ENCODE results near the gene LONP2. TPM values are rescaled to one million over a fixed set of nuclear protein-coding genes. Genes with fewer than 3 reads are reported as not detected.
"Not testable (repeated sequence)": the region's sequence is repeated elsewhere in the genome, so short reads cannot be mapped to it uniquely, and the experiment has no call there.

LONP2 gene
- polyA plus RNA-seq, 2 donors, result 16.2 to 28.6 TPM

- Histone ChIP-seq H3K36me3 (ENCODE audit: control insufficient read depth in 2 of 2, insufficient read depth in 2 of 2, low read length in 1 of 2) (peaks cover 2 to 8% of the 10 kb centered on the region in 2 donors), H3K27ac (ENCODE audit: low read depth in 2 of 2, low read length in 1 of 2) (no peak overlapping the region), H3K4me1 (ENCODE audit: control insufficient read depth in 2 of 2, insufficient read depth in 2 of 2, low read length in 1 of 2) (no peaks in the 10 kb centered on the region), H3K4me3 (ENCODE audit: low read depth in 1 of 2, low read length in 2 of 2) (no peak overlapping the region), H3K9me3 (ENCODE audit: control insufficient read depth in 2 of 2, insufficient read depth in 1 of 2, low read depth in 1 of 2, low read length in 1 of 2) (no peaks in the 10 kb centered on the region), H3K27me3 (ENCODE audit: control insufficient read depth in 1 of 2, insufficient read depth in 2 of 2, low read length in 2 of 2) (no peaks in the 10 kb centered on the region)
- 92 to 96% methylated on average over 2 of the region's 2 CpGs for WGBS, 2 donors
Measured at GRCh38 chr16:48342591-48342990, 98.5 kb downstream of the LONP2 start.

- WGBS, 2 donors, result 91 to 92% methylated on average over 20 of the region's 20 CpGs
Measured at GRCh38 chr16:48347191-48347865, 103.2 kb downstream of the LONP2 start.

GRCh38 chr16:48347980-48348379, 103.9 kb downstream of the LONP2 start:
- Histone ChIP-seq H3K4me3 (ENCODE audit: low read depth in 1 of 2, low read length in 2 of 2) (no peak overlapping the region), H3K36me3 (ENCODE audit: control insufficient read depth in 2 of 2, insufficient read depth in 2 of 2, low read length in 1 of 2) (peaks cover 0 to 16% of the 10 kb centered on the region in 2 donors), H3K27me3 (ENCODE audit: control insufficient read depth in 1 of 2, insufficient read depth in 2 of 2, low read length in 2 of 2) (no peaks in the 10 kb centered on the region), H3K4me1 (ENCODE audit: control insufficient read depth in 2 of 2, insufficient read depth in 2 of 2, low read length in 1 of 2) (no peaks in the 10 kb centered on the region), H3K9me3 (ENCODE audit: control insufficient read depth in 2 of 2, insufficient read depth in 1 of 2, low read depth in 1 of 2, low read length in 1 of 2) (no peaks in the 10 kb centered on the region), H3K27ac (ENCODE audit: low read depth in 2 of 2, low read length in 1 of 2) (no peak overlapping the region)
- 87 to 95% methylated on average over 4 of the region's 4 CpGs for WGBS, 2 donors

More at GRCh38 chr16:48347191-48347865, 103.2 kb downstream of the LONP2 start:
- H3K9me3 ChIP-seq (ENCODE audit: control insufficient read depth in 2 of 2, insufficient read depth in 1 of 2, low read depth in 1 of 2, low read length in 1 of 2), result no peaks in the 10 kb centered on the region
- H3K27me3 ChIP-seq (ENCODE audit: control insufficient read depth in 1 of 2, insufficient read depth in 2 of 2, low read length in 2 of 2), result no peaks in the 10 kb centered on the region
- H3K27ac ChIP-seq (ENCODE audit: low read depth in 2 of 2, low read length in 1 of 2), result no peak overlapping the region
- no peak overlapping the region for H3K4me3 ChIP-seq (ENCODE audit: low read depth in 1 of 2, low read length in 2 of 2)
- H3K36me3 ChIP-seq (ENCODE audit: control insufficient read depth in 2 of 2, insufficient read depth in 2 of 2, low read length in 1 of 2), result peaks cover 2 to 14% of the 10 kb centered on the region in 2 donors
- no peaks in the 10 kb centered on the region for H3K4me1 ChIP-seq (ENCODE audit: control insufficient read depth in 2 of 2, insufficient read depth in 2 of 2, low read length in 1 of 2)

GRCh38 chr16:48350736-48351135, 106.6 kb downstream of the LONP2 start:
- Histone ChIP-seq H3K4me3 (ENCODE audit: low read depth in 1 of 2, low read length in 2 of 2) (no peak overlapping the region), H3K27ac (ENCODE audit: low read depth in 2 of 2, low read length in 1 of 2) (peak overlapping the region in 1 of 2 donors; percentile 2), H3K27me3 (ENCODE audit: control insufficient read depth in 1 of 2, insufficient read depth in 2 of 2, low read length in 2 of 2) (no peaks in the 10 kb centered on the region), H3K36me3 (ENCODE audit: control insufficient read depth in 2 of 2, insufficient read depth in 2 of 2, low read length in 1 of 2) (peaks cover 0 to 15% of the 10 kb centered on the region in 2 donors), H3K4me1 (ENCODE audit: control insufficient read depth in 2 of 2, insufficient read depth in 2 of 2, low read length in 1 of 2) (no peaks in the 10 kb centered on the region), H3K9me3 (ENCODE audit: control insufficient read depth in 2 of 2, insufficient read depth in 1 of 2, low read depth in 1 of 2, low read length in 1 of 2) (no peaks in the 10 kb centered on the region)
- 60 to 73% methylated on average over 3 of the region's 3 CpGs for WGBS, 2 donors

- WGBS, 2 donors, result 80 to 84% methylated on average over 7 of the region's 7 CpGs
- H3K36me3 ChIP-seq (ENCODE audit: control insufficient read depth in 2 of 2, insufficient read depth in 2 of 2, low read length in 1 of 2), result peaks cover 0 to 10% of the 10 kb centered on the region in 2 donors
- H3K27me3 ChIP-seq (ENCODE audit: control insufficient read depth in 1 of 2, insufficient read depth in 2 of 2, low read length in 2 of 2), result no peaks in the 10 kb centered on the region
- no peaks in the 10 kb centered on the region for H3K4me1 ChIP-seq (ENCODE audit: control insufficient read depth in 2 of 2, insufficient read depth in 2 of 2, low read length in 1 of 2)
- H3K4me3 ChIP-seq (ENCODE audit: low read depth in 1 of 2, low read length in 2 of 2), result no peak overlapping the region
- H3K27ac ChIP-seq (ENCODE audit: low read depth in 2 of 2, low read length in 1 of 2), result no peak overlapping the region
- no peaks in the 10 kb centered on the region for H3K9me3 ChIP-seq (ENCODE audit: control insufficient read depth in 2 of 2, insufficient read depth in 1 of 2, low read depth in 1 of 2, low read length in 1 of 2)
Measured at GRCh38 chr16:48352648-48353390, 108.7 kb downstream of the LONP2 start.

- H3K27me3 ChIP-seq (ENCODE audit: control insufficient read depth in 1 of 2, insufficient read depth in 2 of 2, low read length in 2 of 2), result no peaks in the 10 kb centered on the region
- 27 to 28% methylated on average over 7 of the region's 7 CpGs for WGBS, 2 donors
- H3K4me3 ChIP-seq (ENCODE audit: low read depth in 1 of 2, low read length in 2 of 2), result no peak overlapping the region
- H3K9me3 ChIP-seq (ENCODE audit: control insufficient read depth in 2 of 2, insufficient read depth in 1 of 2, low read depth in 1 of 2, low read length in 1 of 2), result no peaks in the 10 kb centered on the region
- no peak overlapping the region for H3K27ac ChIP-seq (ENCODE audit: low read depth in 2 of 2, low read length in 1 of 2)
- peaks cover 0 to 6% of the 10 kb centered on the region in 2 donors for H3K36me3 ChIP-seq (ENCODE audit: control insufficient read depth in 2 of 2, insufficient read depth in 2 of 2, low read length in 1 of 2)
- H3K4me1 ChIP-seq (ENCODE audit: control insufficient read depth in 2 of 2, insufficient read depth in 2 of 2, low read length in 1 of 2), result no peaks in the 10 kb centered on the region
Measured at GRCh38 chr16:48353565-48354163, 109.6 kb downstream of the LONP2 start.

- not testable (repeated sequence) for H3K4me1 ChIP-seq (ENCODE audit: control insufficient read depth in 2 of 2, insufficient read depth in 2 of 2, low read length in 1 of 2); H3K27me3 ChIP-seq (ENCODE audit: control insufficient read depth in 1 of 2, insufficient read depth in 2 of 2, low read length in 2 of 2); H3K36me3 ChIP-seq (ENCODE audit: control insufficient read depth in 2 of 2, insufficient read depth in 2 of 2, low read length in 1 of 2); H3K9me3 ChIP-seq (ENCODE audit: control insufficient read depth in 2 of 2, insufficient read depth in 1 of 2, low read depth in 1 of 2, low read length in 1 of 2); H3K4me3 ChIP-seq (ENCODE audit: low read depth in 1 of 2, low read length in 2 of 2); H3K27ac ChIP-seq (ENCODE audit: low read depth in 2 of 2, low read length in 1 of 2)
- 91 to 92% methylated on average over 5 of the region's 5 CpGs for WGBS, 2 donors
Measured at GRCh38 chr16:48354385-48354784, 110.3 kb downstream of the LONP2 start.

- Histone ChIP-seq H3K36me3 (ENCODE audit: control insufficient read depth in 2 of 2, insufficient read depth in 2 of 2, low read length in 1 of 2) (peaks cover 0 to 4% of the 10 kb centered on the region in 2 donors), H3K4me1 (ENCODE audit: control insufficient read depth in 2 of 2, insufficient read depth in 2 of 2, low read length in 1 of 2) (no peaks in the 10 kb centered on the region), H3K27ac (ENCODE audit: low read depth in 2 of 2, low read length in 1 of 2) (no peak overlapping the region), H3K4me3 (ENCODE audit: low read depth in 1 of 2, low read length in 2 of 2) (no peak overlapping the region), H3K9me3 (ENCODE audit: control insufficient read depth in 2 of 2, insufficient read depth in 1 of 2, low read depth in 1 of 2, low read length in 1 of 2) (no peaks in the 10 kb centered on the region), H3K27me3 (ENCODE audit: control insufficient read depth in 1 of 2, insufficient read depth in 2 of 2, low read length in 2 of 2) (no peaks in the 10 kb centered on the region)
- 87 to 91% methylated on average over 11 of the region's 11 CpGs for WGBS, 2 donors
Measured at GRCh38 chr16:48354877-48355855, 111.1 kb downstream of the LONP2 start.
